Stimulated activated naive B cell treated with anti-CD40 and anti-IgM and Interleukin-4, amounts not matched to agents 10 μg/mL and 1 μg/mL and 100 μg/mL, for 72 hours (primary cell): ENCODE data around the gene CARD11.
A peak's percentile ranks its signal among the peaks of the same experiment; 100 is the strongest.

Source experiments
- ATAC-seq, 2 donors: fragments of 150-1000 bp; cut with Tn5 transposase; replicated peaks; 2 replicates each; pipeline ENCODE4 v1.10.0; 2021; ENCODE audit warnings: moderate library complexity in 1 of 2
- DNase-seq: peaks from one replicate; pipeline ENCODE4 v3.0.0; 2021
- H3K27ac Mint-ChIP-seq: one replicate; pipeline ENCODE4 v1.8.0; 2022; ENCODE audit warnings: mild to moderate bottlenecking, mixed read lengths
- H3K27me3 Mint-ChIP-seq, 2 donors: one replicate each; pipeline ENCODE4 v1.8.0; 2022; ENCODE audit warnings: mixed read lengths in 2 of 2
- H3K36me3 Mint-ChIP-seq, 2 donors: one replicate each; pipeline ENCODE4 v1.8.0; 2022; ENCODE audit warnings: mixed read lengths in 2 of 2, mild to moderate bottlenecking in 1 of 2
- H3K4me1 Mint-ChIP-seq, 2 donors: one replicate each; pipeline ENCODE4 v1.8.0; 2022; ENCODE audit warnings: mixed read lengths in 2 of 2, mild to moderate bottlenecking in 1 of 2
- H3K4me3 Mint-ChIP-seq, 2 donors: one replicate each; pipeline ENCODE4 v1.8.0; 2022; ENCODE audit warnings: mild to moderate bottlenecking in 2 of 2, mixed read lengths in 2 of 2, moderate library complexity in 1 of 2
- H3K9me3 Mint-ChIP-seq, 2 donors: one replicate each; pipeline ENCODE4 v1.8.0; 2022; ENCODE audit warnings: mixed read lengths in 2 of 2, mild to moderate bottlenecking in 1 of 2

CARD11 gene

DNA sequence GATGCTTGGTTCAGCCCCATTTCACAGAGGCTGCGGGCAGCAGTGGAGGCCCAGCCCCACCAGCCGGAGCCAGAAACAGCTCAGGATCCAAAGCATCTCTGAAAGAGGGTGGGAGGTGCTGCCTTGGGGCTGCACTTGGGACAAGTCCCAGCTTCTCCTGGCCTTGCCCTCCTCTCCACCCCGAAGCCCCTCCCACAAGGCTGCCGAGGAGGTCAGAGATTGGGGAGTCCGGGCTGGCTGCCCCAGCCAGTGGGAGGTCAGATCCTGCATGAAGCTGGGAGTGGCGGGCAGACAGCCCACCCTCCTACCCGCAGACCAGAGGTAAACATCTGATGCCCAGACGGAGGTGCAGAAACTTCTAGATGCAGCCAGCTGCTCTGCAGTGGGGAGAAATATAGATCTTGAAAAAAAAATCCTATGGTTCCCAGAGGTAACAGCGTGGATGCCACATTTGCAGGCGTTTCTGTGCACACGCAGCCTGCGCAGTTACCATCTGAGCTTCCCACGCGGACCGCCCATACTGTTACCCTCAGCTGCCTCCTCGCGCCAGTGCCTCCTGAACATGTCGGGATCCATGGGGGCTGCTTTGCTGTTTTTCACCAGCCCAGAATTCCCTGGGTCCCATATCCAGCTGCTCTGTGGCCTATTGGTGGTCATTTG, 162.7 kb downstream of the CARD11 start:
- DNase-seq (no peak), ATAC-seq (no peak)
- Mint-ChIP-seq H3K27ac (no peak overlapping the region), H3K4me3 (no peak overlapping the region), H3K9me3 (no peaks in the 10 kb centered on the region), H3K36me3 (no peaks in the 10 kb centered on the region), H3K4me1 (peaks cover 9 to 10% of the 10 kb centered on the region in 2 donors), H3K27me3 (no peaks in the 10 kb centered on the region)

DNA sequence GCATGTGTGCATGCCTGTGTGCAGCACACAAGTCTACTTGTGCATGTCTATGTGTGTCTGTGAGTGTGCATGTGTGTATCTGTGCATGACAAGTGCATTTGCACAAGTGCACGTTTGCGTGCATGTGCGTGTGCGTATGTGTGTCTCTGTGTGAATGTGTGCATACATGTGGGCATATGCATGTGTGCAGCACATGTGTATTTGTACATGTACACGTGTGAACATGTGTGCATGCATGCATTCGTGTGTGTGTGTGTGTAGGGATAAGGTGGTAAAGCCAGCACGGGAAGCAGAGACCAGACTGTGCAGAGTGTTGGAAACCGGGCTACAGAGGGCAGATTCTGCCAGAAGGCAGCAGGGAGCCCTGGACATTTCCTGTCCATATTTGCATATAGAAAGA, 163.6 kb downstream of the CARD11 start:
- H3K9me3 Mint-ChIP-seq: no peaks in the 10 kb centered on the region
- H3K36me3 Mint-ChIP-seq: no peaks in the 10 kb centered on the region
- H3K4me3 Mint-ChIP-seq: no peak overlapping the region
- no peak overlapping the region for H3K27ac Mint-ChIP-seq
- H3K27me3 Mint-ChIP-seq: no peaks in the 10 kb centered on the region
- DNase-seq (no peak), ATAC-seq (no peak)
- peaks cover 9 to 10% of the 10 kb centered on the region in 2 donors for H3K4me1 Mint-ChIP-seq

DNA sequence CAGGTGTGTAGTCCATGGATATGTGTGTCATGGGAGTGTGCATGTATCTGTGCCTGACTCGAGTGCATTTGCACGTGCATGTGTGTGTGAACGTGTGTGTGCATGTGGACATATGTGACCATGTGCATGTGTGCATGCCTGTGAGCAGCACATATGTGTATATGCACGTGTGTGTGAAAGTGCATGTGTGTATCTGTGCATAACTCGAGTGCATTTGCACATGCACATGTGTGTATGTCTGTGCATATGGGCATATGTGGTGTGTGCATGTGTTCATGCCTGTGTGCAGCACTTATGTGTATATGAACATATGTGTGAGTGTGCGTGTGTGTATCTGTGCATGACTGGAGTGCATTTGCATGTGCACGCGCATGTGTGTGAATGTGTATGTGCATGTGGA, 164.3 kb downstream of the CARD11 start:
- peaks cover 9 to 10% of the 10 kb centered on the region in 2 donors for H3K4me1 Mint-ChIP-seq
- H3K36me3 Mint-ChIP-seq: no peaks in the 10 kb centered on the region
- H3K27ac Mint-ChIP-seq: no peak overlapping the region
- H3K4me3 Mint-ChIP-seq: no peak overlapping the region
- ATAC-seq (no peak), DNase-seq (no peak)
- no peaks in the 10 kb centered on the region for H3K9me3 Mint-ChIP-seq
- no peaks in the 10 kb centered on the region for H3K27me3 Mint-ChIP-seq

DNA sequence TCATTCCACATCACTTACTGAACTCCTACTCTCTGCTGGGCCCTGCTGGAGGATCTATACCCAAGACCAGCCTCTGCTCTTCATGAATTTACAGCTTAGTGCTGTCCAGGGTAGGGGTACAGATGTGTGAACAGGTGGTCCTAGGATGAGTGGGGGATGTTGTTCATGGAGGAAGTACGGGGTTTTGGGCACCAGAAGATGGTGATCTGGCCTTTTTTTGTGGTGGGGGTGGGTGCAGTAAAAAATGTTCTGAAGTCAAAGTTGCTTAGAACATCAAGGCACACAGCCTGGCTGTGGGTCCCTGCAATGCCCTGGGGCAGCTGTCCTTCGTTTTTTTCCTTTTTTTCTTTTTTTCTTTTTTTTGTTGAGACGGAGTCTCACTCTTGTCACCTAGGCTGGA, 165.4 kb downstream of the CARD11 start:
- H3K9me3 Mint-ChIP-seq: no peaks in the 10 kb centered on the region
- DNase-seq: no peak
- H3K4me3 Mint-ChIP-seq: no peak overlapping the region

DNA sequence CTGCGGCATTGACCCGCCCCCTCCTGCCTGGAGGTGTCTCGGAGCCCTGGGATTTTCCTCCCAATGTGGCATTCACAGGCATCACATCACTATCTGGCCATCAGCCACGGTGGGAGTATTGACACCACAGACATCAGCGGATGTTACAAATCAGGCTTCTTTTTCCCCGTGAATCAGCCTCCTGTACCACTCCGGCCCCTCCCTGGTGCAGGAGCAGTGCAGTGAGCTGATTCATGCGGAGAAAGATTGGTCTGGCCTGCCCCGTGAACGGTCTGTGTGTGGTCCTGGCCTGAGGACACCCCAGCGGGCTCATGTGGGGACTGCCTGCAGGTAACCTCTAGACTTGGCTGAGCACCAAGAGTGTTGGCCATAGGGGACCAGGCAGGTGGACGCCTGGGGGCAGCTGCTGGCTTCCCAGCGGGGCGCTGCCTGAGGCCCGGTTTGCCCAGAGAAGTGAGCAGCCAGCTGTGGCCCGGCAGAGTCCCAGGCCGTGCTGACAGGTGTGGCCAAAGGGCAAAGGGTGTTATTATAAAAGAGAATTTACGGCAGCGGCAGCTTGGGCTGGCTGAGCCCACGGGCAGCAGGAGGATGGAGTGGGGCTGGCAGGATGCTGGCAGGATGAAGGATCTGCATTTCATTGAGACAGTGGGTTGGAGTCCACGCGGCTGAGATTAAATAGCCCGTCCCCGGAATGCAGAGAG, 167.5 kb downstream of the CARD11 start:
- ATAC-seq (no peak), DNase-seq (no peak)
- Mint-ChIP-seq H3K9me3 (no peaks in the 10 kb centered on the region), H3K36me3 (no peaks in the 10 kb centered on the region), H3K27me3 (no peaks in the 10 kb centered on the region), H3K27ac (peak overlapping the region; percentile 62), H3K4me1 (peaks cover 14 to 27% of the 10 kb centered on the region in 2 donors), H3K4me3 (no peak overlapping the region)

More for the DNA sequence above, 165.4 kb downstream of the CARD11 start:
- Mint-ChIP-seq H3K36me3 (no peaks in the 10 kb centered on the region), H3K27me3 (no peaks in the 10 kb centered on the region), H3K4me1 (peaks cover 13 to 20% of the 10 kb centered on the region in 2 donors), H3K27ac (peak overlapping the region; percentile 42)
- no peak for ATAC-seq

DNA sequence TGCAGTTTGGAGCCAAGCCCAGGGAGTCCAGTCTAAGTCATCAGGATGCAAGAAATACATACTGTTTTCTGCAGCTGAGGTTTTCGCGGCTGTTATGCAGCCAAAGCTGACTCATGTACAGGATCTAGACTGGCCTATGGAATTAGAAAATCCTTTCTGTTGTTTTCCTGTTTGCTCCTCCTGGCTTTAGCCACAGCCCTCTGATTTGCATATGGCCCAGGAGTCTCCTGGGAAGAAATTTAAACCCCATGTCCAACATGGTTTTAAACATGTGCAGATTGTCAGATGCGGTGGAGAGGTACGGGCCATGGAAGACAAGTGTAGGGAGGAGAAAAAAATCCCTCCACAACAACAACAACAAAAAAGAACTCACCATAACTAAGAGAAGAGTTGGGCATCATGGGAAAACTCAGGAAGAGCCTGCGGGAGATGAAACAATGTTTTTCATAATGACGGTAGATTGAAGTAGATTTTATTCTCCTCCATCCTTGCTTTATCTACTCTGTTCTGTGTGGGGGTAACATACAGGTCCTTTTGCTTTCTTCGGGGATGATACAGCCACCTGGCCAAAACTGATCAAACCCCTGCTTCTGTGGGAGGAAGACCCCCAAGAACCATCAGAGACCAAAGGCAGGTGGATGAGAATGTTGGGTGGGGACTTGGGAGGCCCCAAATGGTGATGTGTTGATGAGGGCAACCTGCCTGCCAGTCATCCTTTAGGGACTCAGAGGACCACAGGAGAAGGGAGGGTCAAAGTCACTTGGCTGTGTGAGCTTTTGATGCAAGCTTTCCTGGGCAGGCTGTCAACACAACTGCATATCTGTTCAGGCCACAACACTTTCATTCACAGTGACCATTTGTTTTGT, 169.7 kb downstream of the CARD11 start:
- no peaks in the 10 kb centered on the region for H3K9me3 Mint-ChIP-seq
- H3K27ac Mint-ChIP-seq: peak overlapping the region; percentile 96
- H3K27me3 Mint-ChIP-seq: no peaks in the 10 kb centered on the region
- DNase-seq (peak; percentile 70), ATAC-seq (peak; percentile 71 to 77)
- H3K36me3 Mint-ChIP-seq: no peaks in the 10 kb centered on the region
- peaks cover 25 to 47% of the 10 kb centered on the region in 2 donors for H3K4me1 Mint-ChIP-seq
- peak overlapping the region in 1 of 2 donors; percentile 50 for H3K4me3 Mint-ChIP-seq

DNA sequence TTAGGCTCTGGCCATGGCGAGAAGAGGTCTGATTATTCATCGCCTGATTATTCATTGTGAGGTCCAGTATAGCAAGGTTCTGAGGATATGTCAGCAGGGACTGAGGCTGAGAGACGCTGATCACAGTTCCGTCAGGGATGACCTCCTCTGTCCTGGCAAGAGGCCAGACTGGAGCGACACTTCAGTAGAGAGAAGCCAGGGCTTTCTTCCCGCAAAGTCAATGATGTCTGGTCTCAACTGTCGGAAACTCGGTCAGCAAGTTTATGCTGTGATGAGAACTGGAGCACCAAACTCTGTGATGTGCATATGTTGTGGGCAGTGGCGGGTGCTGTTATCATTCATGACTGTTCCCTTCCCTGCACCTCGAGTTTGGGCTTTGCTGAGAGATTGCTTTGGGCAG, 170.5 kb downstream of the CARD11 start:
- no peak overlapping the region for H3K27ac Mint-ChIP-seq
- H3K9me3 Mint-ChIP-seq: no peaks in the 10 kb centered on the region
- ATAC-seq (no peak), DNase-seq (no peak)
- H3K4me1 Mint-ChIP-seq: peaks cover 20 to 40% of the 10 kb centered on the region in 2 donors
- H3K27me3 Mint-ChIP-seq: no peaks in the 10 kb centered on the region
- no peaks in the 10 kb centered on the region for H3K36me3 Mint-ChIP-seq
- no peak overlapping the region for H3K4me3 Mint-ChIP-seq

DNA sequence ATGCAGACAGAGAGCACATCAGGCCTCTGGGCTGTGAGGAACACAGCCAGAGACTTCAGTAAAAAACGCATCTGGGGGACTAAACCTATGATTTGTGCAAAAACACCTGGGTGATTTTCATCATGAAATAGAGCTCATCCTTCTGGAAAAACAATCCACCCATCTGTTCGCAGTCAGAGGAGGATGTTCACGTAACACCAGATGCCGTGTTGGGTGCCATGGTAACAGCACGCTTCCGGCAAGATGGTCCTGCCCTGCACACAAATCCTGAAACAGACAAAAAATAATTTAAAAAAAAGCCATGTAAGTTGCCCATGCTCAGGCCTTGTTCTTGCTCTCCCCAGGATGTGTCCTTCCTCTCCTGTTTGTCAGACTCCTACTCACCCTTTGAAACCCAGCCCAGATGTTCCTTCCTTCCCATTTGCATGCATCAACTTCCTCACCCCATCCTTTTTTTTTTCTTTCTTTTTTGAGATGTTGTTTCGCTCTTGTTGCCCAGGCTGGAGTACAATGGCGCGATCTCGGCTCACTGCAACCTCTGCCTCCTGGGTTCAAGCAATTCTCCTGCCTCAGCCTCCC, 171.3 kb downstream of the CARD11 start:
- ATAC-seq (no peak), DNase-seq (no peak)
- Mint-ChIP-seq H3K4me1 (peaks cover 19 to 40% of the 10 kb centered on the region in 2 donors), H3K4me3 (no peak overlapping the region), H3K27me3 (no peaks in the 10 kb centered on the region), H3K27ac (peak overlapping the region; percentile 69), H3K36me3 (no peaks in the 10 kb centered on the region), H3K9me3 (no peaks in the 10 kb centered on the region)

DNA sequence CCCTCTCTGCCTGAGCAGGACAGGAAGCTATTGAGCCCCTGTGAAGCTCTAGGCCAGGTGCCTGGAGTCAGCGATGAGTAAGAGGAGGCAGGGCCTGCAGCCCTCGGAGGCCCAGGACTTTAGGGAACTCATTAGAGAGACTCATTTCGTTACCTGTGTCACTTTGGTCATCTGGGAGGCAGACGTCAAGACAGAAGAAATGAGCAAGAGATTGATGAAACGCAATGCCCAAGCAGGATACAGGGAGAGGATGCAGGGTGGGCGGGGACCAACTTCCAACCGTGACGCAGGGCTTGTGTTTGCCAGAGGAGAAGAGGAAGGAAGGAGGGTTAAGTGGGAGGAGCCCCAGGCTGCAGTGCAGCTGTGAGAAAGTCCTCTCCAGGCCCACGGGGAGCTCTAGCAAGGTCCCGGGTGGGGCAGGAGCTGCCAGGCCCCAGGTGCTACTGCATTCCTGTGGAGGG, 173.2 kb downstream of the CARD11 start:
- ATAC-seq: peak; percentile 88 to 89
- Mint-ChIP-seq H3K36me3 (no peaks in the 10 kb centered on the region), H3K27me3 (no peaks in the 10 kb centered on the region), H3K4me3 (peak overlapping the region; percentile 61 to 69), H3K4me1 (peaks cover 21 to 40% of the 10 kb centered on the region in 2 donors), H3K9me3 (no peaks in the 10 kb centered on the region), H3K27ac (peak overlapping the region; percentile 63)
- peak; percentile 76 for DNase-seq

DNA sequence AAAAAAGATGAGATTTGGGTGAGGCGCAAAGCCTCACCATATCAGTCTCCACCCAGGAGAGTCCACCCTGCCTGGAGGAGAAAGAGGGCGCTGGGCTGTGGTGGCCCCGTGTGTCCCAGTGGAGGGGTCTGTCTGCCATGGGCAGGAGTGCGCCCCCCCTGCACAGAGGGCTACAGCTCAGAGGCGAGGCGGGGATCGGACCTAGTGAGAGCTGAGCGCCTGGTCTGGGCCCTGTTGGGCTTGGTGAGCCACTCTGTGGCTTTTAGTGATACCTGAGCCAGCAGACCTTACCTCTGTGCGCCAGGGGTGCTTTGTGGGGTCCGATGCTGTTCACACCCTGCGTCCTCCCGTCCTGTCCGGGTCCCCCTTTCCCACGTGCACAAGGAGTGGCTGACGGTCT, 173.7 kb downstream of the CARD11 start:
- peak overlapping the region; percentile 86 for H3K27ac Mint-ChIP-seq
- DNase-seq (no peak), ATAC-seq (no peak)
- no peaks in the 10 kb centered on the region for H3K27me3 Mint-ChIP-seq
- peak overlapping the region; percentile 61 to 69 for H3K4me3 Mint-ChIP-seq
- H3K9me3 Mint-ChIP-seq: no peaks in the 10 kb centered on the region
- H3K4me1 Mint-ChIP-seq: peaks cover 23 to 45% of the 10 kb centered on the region in 2 donors
- no peaks in the 10 kb centered on the region for H3K36me3 Mint-ChIP-seq

DNA sequence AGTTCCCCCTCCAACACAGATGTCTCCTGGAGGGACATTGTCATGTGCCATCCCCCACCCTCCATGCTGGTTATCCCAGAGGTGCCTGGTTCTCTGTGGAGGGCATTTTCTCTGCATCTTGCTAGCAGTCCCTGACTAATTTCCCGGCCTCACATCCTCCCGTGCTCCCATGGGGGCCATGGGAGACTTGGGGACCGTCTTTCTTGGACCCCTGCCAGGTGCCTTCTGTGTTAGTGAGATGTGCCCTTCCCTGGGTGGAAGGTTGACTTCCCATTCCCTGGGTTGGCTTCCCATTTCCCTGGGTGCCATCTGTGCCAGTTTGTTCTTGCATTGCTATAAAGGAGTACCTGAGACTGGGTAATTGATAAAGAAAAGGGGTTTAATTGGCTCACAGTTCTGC, 177.1 kb downstream of the CARD11 start:
- Mint-ChIP-seq H3K4me1 (peaks cover 39 to 57% of the 10 kb centered on the region in 2 donors), H3K27ac (peak overlapping the region; percentile 77), H3K36me3 (no peaks in the 10 kb centered on the region), H3K27me3 (no peaks in the 10 kb centered on the region), H3K9me3 (no peaks in the 10 kb centered on the region), H3K4me3 (no peak overlapping the region)
- ATAC-seq (no peak), DNase-seq (no peak)

DNA sequence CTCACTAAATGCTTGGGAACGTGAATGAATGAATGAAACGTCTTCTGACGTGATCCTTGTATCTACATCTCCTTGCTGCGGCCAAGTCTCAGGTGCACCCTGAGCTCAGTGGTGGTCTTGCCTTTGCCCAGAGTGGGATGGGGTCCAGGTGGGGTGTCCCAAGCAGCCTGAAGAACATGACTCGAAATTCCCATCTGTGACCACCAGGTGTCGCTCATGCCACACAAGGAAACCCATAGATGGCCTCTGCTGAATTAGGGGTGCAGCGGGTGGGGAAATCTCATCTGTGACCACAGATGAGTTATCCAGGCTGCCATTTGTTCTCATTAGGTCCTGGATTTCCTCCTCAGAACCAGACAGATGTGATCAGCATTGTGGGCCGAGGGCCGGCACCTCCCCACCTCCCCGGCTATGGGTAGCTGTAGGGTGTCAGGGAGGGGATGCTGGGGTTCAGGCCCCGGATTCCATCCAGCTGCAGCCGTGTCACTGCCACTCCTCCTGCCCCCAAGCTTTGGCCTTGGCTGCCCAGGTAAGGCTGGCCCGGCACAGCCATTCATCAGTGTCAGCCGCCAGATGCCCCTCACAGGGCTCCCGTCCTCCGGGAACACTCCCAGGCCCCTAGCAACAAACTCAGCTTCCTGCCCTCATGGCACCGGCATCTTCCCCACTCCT, 178.5 kb downstream of the CARD11 start:
- Mint-ChIP-seq H3K27ac (peak overlapping the region; percentile 92), H3K27me3 (no peaks in the 10 kb centered on the region), H3K36me3 (no peaks in the 10 kb centered on the region), H3K4me1 (peaks cover 29 to 45% of the 10 kb centered on the region in 2 donors), H3K4me3 (peak overlapping the region; percentile 57 to 71), H3K9me3 (no peaks in the 10 kb centered on the region)
- peak in 1 of 2 donors; percentile 24 for ATAC-seq
- peak; percentile 65 for DNase-seq

DNA sequence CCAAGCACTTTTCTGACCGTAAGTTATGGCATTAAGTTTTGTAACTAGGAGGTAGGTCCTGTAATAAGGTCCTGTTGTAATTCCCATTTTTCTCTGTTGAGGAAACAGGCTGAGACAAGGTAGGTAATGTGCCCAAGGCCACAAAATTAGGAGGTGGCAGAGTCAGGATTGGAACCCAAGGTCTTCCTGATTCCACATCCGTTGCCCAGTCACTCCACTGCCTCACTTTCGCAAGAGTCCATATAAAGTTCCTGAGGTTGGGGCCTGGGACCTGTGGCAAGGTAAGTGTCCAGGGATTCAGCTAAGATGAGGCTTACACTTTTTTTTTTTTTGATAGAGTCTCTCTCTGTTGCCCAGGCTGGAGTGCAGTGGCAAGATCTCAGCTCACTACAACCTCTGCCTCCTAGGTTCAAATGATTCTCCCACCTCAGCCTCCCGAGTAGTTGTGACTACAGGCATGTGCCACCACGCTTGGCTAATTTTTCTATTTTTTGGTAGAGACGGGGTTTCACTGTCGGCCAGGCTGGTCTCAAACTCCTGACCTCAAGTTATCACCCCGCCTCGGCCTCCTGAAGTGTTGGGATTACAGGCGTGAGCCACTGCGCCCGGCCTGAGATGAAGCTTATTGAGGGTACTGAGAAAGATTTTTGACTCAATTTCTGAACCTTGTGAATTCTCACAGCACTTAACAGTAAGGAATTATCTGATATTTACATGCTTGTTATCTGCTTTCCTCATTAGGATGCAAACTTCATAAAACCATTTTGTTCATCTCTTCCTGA, 179.3 kb downstream of the CARD11 start:
- DNase-seq (no peak), ATAC-seq (no peak)
- H3K9me3 Mint-ChIP-seq: no peaks in the 10 kb centered on the region
- peak overlapping the region; percentile 78 to 84 for H3K4me3 Mint-ChIP-seq
- peaks cover 27 to 38% of the 10 kb centered on the region in 2 donors for H3K4me1 Mint-ChIP-seq
- H3K27me3 Mint-ChIP-seq: no peaks in the 10 kb centered on the region
- H3K27ac Mint-ChIP-seq: peak overlapping the region; percentile 98
- no peaks in the 10 kb centered on the region for H3K36me3 Mint-ChIP-seq
